Gastroesophageal sphincter (tissue), 4 donors: Measurements from ENCODE around the gene POLR2I. TPM values are rescaled to one million over a fixed set of nuclear protein-coding genes. Genes with fewer than 3 reads are reported as not detected.
A peak's percentile ranks its signal among the peaks of the same experiment; 100 is the strongest.

ENCODE experiments used
- ATAC-seq: fragments of 150-250 bp; one replicate; pipeline ENCODE4 v1.9.1; 2016; ENCODE audit warnings: mild to moderate bottlenecking, moderate library complexity
- H3K27ac ChIP-seq, 4 donors: fragments of 200-600 bp; sonication (generic) in 3 of 4; 1 replicate in 3 of 4; 2 replicates in 1 of 4; pipeline ENCODE4 v1.5.1; 2016 to 2019
- H3K27me3 ChIP-seq: fragments of 200-600 bp; sonication (generic); one replicate; pipeline ENCODE4 v1.5.1; 2019
- H3K36me3 ChIP-seq, 2 donors: fragments of 200-600 bp; sonication (generic); one replicate each; pipeline ENCODE4 v1.5.1; 2019; ENCODE audit warnings: control low read depth in 1 of 2
- H3K4me1 ChIP-seq, 3 donors: fragments of 200-600 bp; sonication (generic); 1 replicate in 2 of 3; 2 replicates in 1 of 3; pipeline ENCODE4 v1.5.1; 2016 to 2019; ENCODE audit warnings: control low read depth in 2 of 3
- H3K4me3 ChIP-seq, 2 donors: fragments of 200-600 bp; sonication (generic); one replicate each; pipeline ENCODE4 v1.5.1; 2019; ENCODE audit warnings: mild to moderate bottlenecking in 1 of 2, moderate library complexity in 1 of 2
- H3K9me3 ChIP-seq, 3 donors: fragments of 200-600 bp; sonication (generic); one replicate each; pipeline ENCODE4 v1.5.1; 2017 to 2019; ENCODE audit warnings: control low read depth in 2 of 3
- EP300 ChIP-seq: sonication (generic); formaldehyde crosslinking; IDR thresholded peaks from one replicate; pipeline ENCODE4 v1.6.1; 2017; ENCODE audit warnings: antibody characterized with exemption, mild to moderate bottlenecking
- POLR2A ChIP-seq, 2 donors: fragments of 450-650 bp; IDR thresholded peaks; one replicate each; pipeline ENCODE4 v1.6.1; 2017; ENCODE audit warnings: antibody characterized with exemption in 2 of 2, mild to moderate bottlenecking in 2 of 2, moderate library complexity in 1 of 2
- POLR2AphosphoS5 ChIP-seq: sonication (generic); formaldehyde crosslinking; IDR thresholded peaks from one replicate; pipeline ENCODE4 v1.6.1; 2017; ENCODE audit warnings: antibody characterized with exemption
- WGBS, 2 donors: methylation state at CpG; one replicate each; pipeline ENCODE4 v1.1.5; 2018; ENCODE audit warnings: low coverage in 1 of 2; 5-methylcytosine and 5-hydroxymethylcytosine counted together
- total RNA-seq, 4 donors: library from RNA; depleted of rRNA; stranded (reverse); fragments of >200 nt; gene quantifications; one replicate each; pipeline ENCODE4 v1.1.0, GENCODE V29; 2016
- TF ChIP-seq, protein P1 (sequence below), 4 experiments: fragments of 200-600 bp in 2 of 4; fragments of 450-650 bp in 2 of 4; sonication (generic) in 1 of 4; IDR thresholded peaks; one replicate each; pipeline ENCODE4 v1.5.1; 2017 to 2019; ENCODE audit warnings: antibody characterized with exemption in 4 of 4, mild to moderate bottlenecking in 2 of 4, moderate library complexity in 2 of 4

POLR2I gene
- total RNA-seq, 4 donors from 2014 or later = 49.3 to 60.2 (median 54.1) TPM

DNA sequence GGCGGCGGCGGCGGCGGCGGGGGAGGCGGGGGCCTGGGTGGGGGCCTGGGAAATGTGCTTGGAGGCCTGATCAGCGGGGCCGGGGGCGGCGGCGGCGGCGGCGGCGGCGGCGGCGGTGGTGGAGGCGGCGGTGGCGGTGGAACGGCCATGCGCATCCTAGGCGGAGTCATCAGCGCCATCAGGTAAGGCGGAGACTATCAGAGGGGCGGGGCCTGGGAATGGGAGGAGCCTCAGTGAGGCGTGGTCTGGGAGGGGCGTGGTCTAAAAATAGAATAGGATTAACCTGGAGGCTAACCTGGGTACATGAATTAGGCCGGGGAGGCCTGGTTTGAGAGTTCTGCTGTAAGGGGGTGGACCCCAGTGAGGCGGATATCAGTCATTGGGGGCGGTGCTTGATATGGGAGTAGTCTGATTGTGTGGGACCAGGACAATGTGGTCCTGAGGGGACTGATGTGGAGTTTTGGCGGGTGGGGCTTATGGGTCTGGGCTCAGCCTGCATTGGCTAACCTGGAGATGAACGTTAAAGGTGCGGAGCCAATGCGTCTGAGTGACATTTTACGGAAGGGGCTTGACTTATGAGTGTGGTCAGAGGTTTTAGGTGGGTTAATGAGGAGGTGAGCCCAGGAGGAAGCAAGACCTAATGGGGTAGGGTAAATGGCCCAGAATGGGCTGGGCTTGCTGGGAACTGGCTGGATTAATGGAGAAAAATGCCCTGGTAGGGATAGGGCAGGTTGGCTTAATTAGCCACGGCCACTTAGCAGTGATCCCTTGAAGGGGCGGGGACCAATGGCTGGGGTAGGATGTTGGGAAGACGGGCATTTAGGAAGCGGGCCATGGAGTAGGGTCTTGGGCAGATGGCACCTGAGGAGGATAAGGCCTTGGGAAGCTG, 26.6 kb upstream of the POLR2I start:
- H3K4me3 ChIP-seq = peak overlapping the region; percentile 63 to 75
- H3K36me3 ChIP-seq = peaks cover 0 to 47% of the 10 kb centered on the region in 2 donors
- H3K9me3 ChIP-seq = no peaks in the 10 kb centered on the region
- 52 to 54% methylated on average over 12 to 15 of the region's 42 CpGs for WGBS, 2 donors
- peaks cover 0 to 37% (median 18%) of the 10 kb centered on the region in 3 donors for H3K4me1 ChIP-seq
- H3K27ac ChIP-seq = peak overlapping the region; percentile 89 to 99 (median 96)
- H3K27me3 ChIP-seq = no peaks in the 10 kb centered on the region
- ATAC-seq = peak; percentile 73
- TF ChIP-seq, protein P1, sequence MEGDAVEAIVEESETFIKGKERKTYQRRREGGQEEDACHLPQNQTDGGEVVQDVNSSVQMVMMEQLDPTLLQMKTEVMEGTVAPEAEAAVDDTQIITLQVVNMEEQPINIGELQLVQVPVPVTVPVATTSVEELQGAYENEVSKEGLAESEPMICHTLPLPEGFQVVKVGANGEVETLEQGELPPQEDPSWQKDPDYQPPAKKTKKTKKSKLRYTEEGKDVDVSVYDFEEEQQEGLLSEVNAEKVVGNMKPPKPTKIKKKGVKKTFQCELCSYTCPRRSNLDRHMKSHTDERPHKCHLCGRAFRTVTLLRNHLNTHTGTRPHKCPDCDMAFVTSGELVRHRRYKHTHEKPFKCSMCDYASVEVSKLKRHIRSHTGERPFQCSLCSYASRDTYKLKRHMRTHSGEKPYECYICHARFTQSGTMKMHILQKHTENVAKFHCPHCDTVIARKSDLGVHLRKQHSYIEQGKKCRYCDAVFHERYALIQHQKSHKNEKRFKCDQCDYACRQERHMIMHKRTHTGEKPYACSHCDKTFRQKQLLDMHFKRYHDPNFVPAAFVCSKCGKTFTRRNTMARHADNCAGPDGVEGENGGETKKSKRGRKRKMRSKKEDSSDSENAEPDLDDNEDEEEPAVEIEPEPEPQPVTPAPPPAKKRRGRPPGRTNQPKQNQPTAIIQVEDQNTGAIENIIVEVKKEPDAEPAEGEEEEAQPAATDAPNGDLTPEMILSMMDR (IDR thresholded peaks at IDR 0.05) = no peak
- TF ChIP-seq EP300 (no peak), POLR2A (IDR thresholded peaks at IDR 0.05) (peak; percentile 31 to 39), POLR2AphosphoS5 (peak; percentile 79)

DNA sequence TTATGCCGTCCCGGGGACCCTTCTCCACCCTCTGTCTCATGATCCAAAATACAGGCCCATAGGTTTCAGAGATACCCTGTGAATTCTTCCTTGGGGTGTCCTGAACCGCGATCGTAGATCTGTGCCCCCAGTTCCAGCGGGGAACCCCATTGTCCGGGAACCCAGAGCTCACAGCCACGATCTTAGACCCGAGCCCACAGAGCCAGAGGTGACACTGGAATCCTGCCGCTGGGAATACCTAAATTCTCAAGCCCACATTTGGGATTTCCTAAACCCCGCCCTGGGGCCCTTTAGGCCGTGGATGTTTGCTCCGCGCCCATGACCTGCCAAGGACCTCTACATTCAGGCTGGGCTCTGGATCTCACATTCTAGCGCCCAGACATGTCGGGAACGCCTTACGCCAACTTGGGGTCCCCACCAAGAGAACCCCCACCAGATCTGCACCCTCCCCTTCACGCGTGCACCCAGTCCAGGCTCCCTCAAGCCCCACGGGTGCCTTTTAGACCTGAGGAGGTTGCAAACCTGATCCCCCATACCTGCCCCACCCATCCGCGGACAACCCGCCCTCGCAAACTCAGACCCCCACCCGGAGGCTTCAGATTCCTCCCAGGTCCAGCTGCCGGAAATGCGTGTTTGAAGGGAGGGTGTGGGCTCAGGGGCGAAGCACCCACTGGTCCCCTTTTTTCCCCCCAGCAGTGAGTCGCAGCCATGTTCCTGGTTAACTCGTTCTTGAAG, 25.8 kb upstream of the POLR2I start:
- Histone ChIP-seq H3K36me3 (peaks cover 0 to 39% of the 10 kb centered on the region in 2 donors), H3K4me3 (peak overlapping the region; percentile 63 to 75), H3K27me3 (no peaks in the 10 kb centered on the region), H3K27ac (peak overlapping the region; percentile 89 to 99 (median 96)), H3K9me3 (no peaks in the 10 kb centered on the region), H3K4me1 (peaks cover 0 to 42% (median 21%) of the 10 kb centered on the region in 3 donors)
- WGBS, 2 donors = 5% methylated on average over 5 of the region's 31 CpGs; no CpG with 5 or more reads in 1 of the 2 donors
- ATAC-seq = peak; percentile 19
- TF ChIP-seq, protein P1 (IDR thresholded peaks at IDR 0.05) = peak in 1 of 4 experiments; percentile 7
- TF ChIP-seq EP300 (no peak), POLR2A (IDR thresholded peaks at IDR 0.05) (no peak)

DNA sequence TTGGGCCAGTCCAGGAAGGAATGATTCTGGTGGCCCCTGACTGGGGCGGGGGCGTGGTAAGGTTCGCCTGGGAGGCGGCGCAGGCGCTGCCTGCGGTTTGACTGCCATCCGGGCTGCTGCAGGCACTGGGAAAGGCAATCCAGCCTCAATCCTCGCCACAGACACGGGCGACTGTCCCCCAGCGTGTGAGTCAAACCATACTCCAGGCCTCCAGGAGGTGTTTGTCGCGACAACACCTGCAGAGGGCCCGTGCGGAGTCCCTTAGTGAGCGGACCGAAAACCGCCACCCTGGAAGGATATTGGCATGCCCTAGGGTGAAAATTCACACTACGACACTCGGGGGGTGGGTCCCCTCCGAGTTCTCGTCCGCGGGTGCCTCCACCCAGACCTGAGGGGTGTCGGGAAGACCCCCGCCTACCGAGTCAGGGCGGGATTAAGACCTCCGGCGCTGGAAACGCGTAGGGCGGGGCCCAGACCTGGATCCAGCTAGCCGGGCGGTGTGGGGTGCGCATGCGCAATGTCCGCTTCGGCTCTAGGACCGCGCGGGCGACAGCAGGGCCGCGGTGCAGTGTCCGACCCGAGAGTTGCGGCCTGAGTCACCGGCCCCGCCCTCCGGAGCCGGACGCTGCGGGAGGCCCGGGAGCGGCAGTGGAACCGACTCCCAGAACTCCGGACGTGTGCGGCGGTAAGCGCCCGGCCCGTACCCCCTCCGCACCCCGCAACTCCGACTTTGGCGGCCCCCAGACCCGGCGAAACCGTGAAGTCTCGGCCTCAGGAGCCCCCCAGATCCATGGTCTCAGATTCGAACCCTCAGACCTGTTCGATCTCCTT, 25.0 kb upstream of the POLR2I start, which contains the start of gene CAPNS1:
Gene CAPNS1 (plus strand): TSS at position 594 of the 831 bp plus-strand sequence. CDS start 946 bp downstream, outside the sequence.
- peak; percentile 94 for ATAC-seq
- TF ChIP-seq, protein P1 (IDR thresholded peaks at IDR 0.05) = peak in 3 of 4 experiments; percentile 16 to 32 (median 26)
- TF ChIP-seq EP300 (no peak), POLR2AphosphoS5 (peak; percentile 98), POLR2A (IDR thresholded peaks at IDR 0.05) (peak; percentile 95)
- Histone ChIP-seq H3K36me3 (peaks cover 0 to 31% of the 10 kb centered on the region in 2 donors), H3K4me1 (peaks cover 0 to 42% (median 21%) of the 10 kb centered on the region in 3 donors), H3K27me3 (no peaks in the 10 kb centered on the region), H3K27ac (peak within 1 kb of the TSS; percentile 89 to 99 (median 96)), H3K4me3 (peak within 1 kb of the TSS; percentile 63 to 75), H3K9me3 (no peaks in the 10 kb centered on the region)
- WGBS, 2 donors = 0% methylated on average over 9 of the region's 75 CpGs

DNA sequence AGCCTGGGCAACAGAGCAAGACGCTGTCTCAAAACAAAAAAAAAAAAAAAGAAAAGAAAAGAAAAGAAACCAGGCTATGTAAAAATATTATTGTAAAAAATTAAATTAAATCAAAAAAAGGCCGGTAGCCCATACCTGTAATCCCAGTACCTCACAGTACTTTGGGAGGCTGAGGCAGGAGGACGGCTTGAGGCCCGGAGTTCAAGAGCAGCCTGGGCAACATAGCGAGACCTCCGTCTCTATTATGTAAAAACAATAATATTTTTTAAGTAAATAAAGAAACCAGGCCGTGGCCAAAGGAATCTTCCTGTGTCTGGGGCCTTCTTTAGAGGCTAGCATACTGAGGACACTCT, 24.4 kb upstream of the POLR2I start:
- Histone ChIP-seq H3K27ac (peak overlapping the region; percentile 89 to 99 (median 96)), H3K27me3 (no peaks in the 10 kb centered on the region), H3K4me1 (peaks cover 0 to 42% (median 21%) of the 10 kb centered on the region in 3 donors), H3K4me3 (peak overlapping the region; percentile 63 to 75), H3K36me3 (peaks cover 0 to 25% of the 10 kb centered on the region in 2 donors), H3K9me3 (no peaks in the 10 kb centered on the region)
- WGBS, 2 donors = 49 to 53% methylated on average over 6 to 7 of the region's 7 CpGs
- TF ChIP-seq POLR2A (IDR thresholded peaks at IDR 0.05) = no peak
- no peak for ATAC-seq
